HG03571 (cell line): ENCODE results near the gene KLHL3.

Source experiments
- ATAC-seq: cut with Tn5 transposase; IDR thresholded peaks from one replicate; pipeline ENCODE4 v1.9.1; 2021; ENCODE audit not compliant: unreplicated experiment

KLHL3 gene

DNA sequence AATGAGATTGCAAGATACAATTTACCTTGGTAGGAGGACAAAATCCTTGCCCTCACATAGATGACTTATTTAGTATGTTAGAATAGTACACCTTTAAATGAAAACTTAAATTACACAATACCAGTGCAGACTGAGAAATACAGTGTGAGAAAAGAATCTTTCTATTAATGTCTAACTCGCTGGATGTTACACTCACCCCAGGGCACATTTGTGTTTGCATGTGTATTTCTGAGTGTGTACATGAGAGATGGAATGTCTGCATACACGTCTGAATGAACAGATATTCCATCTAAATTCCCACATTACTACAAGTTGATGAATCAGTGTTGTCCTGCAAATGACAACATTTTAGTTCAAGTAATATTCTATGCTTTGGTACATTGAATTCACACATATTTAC is 99.8 kb downstream of the KLHL3 start:
- no peak for ATAC-seq

DNA sequence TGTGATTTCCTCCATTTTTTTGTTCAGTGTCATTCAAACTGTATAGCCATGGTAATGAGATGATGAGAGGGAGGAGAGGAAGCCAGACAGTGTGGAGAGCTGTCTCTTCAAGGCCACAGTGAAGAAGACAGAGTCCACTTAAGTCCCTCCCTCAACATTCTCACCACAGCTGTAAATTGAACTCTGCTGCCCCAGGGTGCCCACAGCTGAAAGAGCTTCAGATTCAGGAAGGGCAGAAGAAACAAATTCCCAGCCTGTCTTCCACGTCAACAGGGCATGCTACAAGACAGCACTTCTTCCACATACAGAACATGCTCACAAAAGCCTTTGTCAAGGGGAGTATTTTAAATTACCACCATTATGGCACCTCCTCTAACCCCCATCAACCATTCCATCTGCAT is 100.4 kb downstream of the KLHL3 start:
- no peak for ATAC-seq

DNA sequence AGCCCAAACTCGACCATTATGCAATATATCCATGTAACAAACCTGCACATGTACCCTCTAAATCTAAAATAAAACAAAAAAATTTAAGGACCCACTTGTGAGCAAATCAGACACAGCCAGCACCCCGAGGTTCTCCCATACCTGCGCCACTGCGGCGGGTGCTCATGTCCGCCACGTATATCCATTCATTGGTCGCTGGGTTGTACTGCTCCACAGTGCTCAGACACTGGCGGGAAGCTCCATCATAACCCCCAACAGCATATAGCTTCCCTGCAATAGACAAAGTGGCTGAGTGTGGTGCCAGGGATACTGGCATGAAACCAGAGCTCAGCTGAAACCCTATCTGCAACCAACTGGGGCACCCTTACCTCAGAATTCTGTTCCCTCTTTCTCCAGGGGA is 102.0 kb downstream of the KLHL3 start:
- ATAC-seq, result no peak

DNA sequence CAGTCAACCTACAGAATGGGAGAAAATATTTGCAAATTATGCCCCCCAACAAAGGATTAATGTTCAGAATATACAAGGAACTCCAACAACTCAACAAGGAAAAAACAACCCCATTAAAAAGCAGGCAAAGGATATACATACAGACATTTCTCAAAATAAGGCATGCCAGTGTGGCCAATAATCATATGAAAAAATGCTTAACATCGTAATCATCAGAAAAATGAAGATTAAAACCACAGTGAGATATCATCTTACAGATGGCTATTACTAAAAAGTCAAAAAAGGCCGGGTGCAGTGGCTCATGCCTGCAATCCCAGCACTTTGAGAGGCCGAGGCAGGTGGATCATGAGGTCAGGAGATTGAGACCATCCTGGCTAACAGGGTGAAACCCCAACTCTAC is 103.2 kb downstream of the KLHL3 start:
- ATAC-seq, result no peak

DNA sequence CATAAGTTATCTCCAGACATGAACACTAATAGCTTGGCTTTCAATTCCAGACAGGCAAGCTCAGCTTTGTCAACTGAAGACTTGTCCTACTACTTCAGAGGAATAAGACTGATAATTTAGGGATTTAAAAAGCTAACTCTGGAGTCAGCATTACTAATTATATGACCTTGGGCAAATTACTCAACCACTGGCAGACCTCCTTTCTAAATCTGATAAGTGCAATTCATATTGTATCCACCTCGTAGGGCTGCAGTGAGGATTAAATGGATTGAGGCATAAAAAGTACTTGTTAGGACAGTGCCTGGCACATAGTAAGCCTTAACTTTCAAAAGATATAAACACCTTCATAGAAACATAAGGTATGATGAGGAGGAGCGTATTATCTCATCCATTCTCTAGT is 104.4 kb downstream of the KLHL3 start:
- no peak for ATAC-seq

DNA sequence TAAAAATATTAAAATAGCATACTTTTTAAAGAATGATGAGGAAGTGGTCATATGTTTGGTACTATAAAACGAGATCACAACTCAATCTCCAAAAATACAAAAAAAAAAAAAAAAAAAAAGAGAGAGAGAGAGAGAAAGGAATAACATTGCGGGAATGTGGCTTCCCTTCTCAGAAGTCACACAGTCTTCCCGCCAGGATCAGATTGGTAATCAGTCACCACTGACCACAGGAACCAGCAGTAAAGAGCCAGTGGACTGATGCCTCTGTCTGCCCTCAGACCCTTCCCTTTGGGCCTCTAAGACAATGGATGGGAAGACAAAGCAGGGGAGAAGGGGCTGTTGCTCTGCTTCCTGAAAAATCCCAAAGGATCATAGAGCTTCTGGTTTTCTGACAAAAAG is 104.9 kb downstream of the KLHL3 start:
- no peak for ATAC-seq

DNA sequence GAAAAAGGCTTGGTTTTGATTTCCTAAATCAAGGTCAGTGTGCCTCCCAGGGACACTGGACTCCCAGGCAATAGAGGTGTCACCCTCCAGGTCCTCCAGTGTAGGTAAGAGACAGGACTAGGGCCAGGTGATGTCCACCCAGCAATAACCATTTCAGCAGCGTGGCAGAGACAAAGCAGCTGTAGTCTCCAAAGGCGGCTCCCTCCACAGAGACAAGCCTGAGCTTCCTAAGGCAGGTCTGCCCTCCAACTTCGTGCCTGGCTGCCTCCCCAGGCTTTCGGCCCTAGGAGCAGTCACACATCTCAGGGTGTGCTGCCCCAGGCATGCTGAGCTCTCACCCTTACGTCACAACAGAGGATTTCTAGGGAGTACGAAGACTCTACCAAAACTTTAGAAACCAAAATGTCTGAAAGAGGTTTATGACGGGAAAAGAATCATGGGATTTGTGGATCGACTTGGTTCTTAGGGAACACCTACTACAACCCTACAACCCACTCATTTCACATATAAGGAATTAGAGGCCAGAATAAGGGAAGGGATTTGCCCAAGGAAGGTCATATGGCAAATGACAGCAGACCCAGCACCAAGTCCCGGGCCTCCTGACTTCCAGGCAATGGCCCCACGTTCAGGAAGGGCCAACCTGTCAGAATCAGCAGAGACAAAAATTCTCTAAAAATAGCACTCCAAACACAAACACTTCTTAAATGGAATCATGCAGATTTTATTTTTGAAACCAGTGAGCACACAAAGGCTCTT is 105.5 kb downstream of the KLHL3 start:
- ATAC-seq, result peak; percentile 12

DNA sequence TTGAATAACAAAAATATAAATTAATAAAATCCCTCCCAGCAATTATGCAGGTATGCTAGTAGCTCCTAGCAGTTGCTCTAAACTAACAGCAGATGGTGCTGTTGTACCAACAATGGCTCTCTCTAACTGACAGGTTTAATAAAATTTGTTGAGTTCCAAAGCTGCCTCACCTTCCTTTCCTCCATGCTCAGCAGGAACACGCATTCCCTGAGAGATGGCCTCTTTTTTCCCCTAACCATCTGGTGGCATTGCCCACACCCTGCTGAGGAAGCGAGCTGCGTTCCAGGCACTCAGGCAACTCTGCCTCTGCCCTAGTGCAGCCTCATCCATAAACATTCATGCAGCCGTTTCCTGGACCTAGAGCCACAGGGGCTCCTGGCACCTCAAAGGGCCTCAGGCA is 106.2 kb downstream of the KLHL3 start:
- peak; percentile 65 for ATAC-seq

DNA sequence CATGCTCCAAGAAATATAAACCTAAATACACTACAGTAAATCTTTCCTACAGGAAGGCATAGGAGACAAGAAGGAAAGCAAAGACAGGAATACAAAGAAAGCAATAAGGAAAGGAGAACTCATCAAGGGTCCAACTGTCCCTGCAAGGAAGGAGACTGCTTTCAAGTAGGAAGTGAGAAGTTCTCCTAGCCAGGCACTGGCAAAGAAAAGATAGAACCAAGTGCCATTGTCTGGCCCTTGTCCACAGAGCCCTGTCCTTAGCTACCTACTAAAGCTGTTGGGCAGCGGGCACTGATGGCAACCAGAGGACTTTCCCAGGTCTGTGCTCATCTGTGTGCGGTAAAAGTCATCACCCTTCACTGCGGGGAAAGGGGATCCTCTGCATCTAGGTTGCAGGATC is 108.2 kb downstream of the KLHL3 start:
- no peak for ATAC-seq

DNA sequence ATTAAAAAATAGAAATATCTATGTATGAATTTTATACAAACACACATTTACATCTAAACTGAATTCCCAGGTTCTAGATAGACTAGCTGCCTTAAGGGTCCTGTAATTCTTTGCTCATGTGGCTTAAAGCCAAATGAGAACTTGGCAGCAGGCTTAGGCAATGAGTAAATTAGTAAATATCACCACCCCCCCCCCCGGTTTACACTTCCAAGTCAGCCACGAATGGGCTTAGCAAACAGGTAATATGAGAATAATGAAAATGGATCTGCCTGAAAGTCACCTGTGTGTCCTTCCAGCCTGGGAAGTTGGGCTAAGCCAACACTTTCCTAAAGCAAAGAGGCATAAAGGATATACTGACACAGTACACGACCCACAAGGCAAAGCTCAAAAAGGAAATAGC is 108.6 kb downstream of the KLHL3 start:
- ATAC-seq, result no peak

DNA sequence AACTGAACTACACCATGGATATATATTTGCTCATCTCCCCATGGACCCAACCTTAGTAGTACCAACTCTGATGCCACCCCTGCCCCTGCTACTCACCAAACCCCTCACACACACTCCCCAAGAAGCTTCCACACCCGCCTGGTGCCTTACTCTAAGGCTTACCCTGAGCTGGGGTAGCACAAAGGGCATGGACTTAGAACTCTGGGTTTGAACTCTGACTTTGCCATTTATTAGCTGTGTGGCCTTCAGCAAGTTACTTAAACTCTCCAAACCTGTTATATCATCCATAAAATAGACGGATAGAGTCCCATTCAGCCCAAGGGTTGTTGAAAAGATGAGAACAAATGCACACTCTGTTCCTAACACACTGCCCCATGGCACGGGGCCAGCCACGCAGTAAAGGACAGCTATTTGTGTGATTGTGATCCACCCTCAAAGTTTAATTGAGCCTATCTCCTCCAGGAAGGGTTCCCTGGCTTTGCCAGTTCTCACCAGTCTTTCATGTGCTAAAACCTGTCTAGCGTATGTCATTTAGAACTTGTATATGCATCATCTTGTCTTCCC is 111.0 kb downstream of the KLHL3 start:
- no peak for ATAC-seq

DNA sequence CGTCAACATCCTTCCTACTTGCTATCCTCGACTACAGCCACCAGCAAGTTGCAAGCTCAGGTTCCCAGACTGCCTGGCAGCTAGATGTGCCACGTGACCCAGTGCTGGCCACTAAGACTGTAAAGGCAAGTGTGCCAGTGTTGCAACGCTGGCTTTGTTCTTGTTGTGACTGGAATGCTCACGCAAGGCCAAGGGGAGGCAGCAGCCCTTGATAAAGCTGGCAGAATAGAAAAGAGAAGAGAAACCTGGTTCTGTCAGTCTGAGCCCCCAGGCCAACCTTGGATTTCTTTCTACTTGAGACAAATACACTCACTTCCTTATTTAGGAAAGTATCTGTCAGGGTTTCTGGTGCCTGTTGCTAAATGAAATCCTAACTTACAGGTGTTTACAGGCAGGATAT is 113.0 kb downstream of the KLHL3 start:
- no peak for ATAC-seq

DNA sequence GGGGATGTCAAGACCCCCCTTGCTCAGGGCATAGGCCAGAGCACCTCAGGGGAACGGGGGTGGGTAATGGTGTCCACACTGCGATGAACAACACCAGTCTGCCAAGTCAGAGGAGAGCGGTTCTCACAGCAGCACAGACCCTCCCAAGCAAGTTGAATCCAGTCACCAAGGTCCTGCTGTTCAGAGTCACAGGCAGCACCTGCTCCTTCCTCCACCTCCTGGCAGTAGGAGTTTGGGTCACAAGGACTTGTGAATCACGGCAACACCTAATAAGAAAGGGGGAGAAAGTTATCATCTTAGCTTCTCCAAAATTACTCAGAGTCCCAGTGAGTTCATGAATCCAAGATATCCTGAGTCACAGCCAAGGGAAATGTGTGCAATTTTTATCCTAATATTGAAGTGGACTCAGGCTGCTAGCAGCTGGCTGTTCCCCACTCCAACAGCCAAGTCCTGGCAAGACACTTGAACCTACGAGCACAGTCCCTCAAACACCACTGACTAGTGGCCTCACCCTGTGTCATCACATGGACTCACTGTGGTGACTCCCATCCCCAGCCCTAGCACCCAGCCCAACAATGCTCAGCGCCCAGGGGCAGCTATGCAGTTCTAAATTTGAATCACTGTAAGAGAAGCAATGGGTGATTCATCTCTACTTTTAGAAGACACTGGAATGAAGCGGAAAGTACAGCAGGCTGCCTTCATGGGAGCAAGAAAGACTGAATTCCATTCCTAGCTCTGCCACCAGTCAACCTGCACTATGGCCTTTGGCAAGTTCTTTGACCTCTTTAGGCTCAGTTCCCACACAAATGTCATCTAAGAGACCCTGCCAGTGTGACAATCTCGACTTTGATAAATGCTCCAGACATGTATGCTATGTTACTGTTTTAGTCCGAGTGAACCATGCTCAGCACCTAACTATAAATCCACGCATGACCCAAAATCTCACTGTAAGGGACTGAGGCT is 113.7 kb downstream of the KLHL3 start:
- ATAC-seq, result no peak

DNA sequence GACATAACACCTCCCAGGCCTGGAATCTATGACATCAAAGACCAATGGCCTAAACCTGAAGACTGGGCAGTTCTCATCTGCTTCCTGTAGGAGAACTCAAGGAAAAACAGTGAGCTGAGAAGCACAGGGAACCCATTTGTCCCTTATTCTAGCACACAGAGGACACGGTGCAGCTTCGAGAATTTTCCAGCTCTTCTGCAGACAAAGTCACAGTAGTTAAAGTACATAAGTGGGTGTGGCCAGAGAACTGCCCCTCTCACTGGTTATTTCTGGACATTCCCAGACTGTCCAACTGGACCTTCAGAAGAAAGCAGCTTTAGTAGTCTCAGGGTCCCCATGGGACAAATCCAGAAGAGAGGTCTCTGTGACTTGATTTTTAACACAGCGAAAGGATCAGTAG is 114.6 kb downstream of the KLHL3 start:
- no peak for ATAC-seq

DNA sequence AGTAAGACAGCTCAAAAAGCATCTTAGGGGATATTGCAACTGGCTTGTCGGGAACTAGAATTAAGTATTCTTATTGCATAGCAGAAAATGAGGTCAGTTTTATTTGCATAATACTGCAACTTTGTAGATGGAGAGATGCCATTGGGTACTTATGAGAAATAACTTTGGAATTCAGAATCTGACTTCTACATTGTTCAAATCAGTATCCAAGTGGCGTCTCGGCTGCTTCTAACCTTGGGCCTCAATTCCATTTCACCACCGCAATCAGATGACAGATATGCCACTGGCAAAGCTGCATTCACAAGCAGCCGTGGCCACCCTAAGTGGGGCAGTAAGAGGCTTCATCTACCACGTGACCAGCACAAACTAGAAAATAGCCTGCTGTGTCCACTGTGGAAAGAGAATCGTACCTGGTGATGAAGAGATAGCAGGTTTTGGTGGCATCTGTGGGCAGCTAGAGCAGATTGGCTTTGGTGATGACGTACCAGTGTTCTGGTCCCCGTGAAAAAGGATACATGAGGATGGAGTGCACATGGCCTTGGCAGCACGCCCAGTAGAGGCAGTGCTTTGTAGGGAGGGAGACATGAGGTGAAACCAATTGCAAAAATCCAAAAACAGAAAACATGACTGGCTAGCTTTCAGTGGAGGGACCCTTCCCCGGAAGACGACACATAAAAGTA is 116.6 kb downstream of the KLHL3 start:
- no peak for ATAC-seq

DNA sequence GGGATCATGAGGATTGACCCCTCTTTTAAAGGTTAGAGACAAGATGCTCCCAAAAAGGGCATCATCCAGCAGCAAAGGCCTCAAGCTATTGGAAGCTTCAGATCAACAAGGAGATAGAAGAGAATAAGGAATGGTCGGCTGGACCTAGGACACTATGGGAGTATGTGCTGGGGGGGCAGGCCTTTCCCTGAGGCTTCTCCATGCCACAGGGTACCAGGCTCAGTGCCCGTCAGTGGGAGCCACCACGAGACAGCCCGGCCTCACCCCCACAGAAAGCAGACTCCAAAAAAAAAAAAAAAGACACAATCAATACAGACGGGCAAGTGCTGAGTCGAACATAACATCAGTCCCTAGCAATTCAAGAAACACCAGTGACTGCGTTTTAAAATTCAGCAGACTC is 117.4 kb downstream of the KLHL3 start:
- no peak for ATAC-seq

DNA sequence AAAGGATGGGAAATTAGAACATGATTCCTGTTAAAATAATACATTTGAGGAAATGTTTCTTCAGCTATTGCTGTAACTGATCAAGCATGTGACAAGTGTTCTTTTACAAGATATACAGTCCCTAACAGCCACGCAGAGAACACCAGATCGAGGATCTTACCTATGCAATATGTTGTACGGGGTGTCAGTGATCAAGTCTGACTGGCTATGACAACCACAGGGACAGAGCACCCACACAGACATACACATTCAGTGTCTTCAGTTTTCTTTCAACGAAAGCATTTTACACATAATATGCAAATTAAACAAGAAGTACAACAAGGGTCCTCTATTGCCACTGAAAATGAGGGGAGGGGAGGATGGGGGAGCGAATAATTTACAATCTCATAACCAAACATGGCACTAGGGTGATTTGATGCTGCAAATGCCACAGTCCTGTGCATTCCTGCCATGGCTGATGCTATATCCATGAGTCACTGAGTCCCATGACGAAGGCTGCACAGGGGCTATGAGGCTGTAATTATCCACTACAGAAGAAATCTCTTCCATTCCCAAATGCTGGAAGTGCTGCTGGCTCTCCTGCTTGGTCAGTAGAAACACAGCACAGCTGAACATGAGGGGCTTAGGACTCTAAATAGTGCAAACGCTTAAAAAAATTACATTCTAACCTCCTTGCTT is 118.2 kb downstream of the KLHL3 start:
- no peak for ATAC-seq

DNA sequence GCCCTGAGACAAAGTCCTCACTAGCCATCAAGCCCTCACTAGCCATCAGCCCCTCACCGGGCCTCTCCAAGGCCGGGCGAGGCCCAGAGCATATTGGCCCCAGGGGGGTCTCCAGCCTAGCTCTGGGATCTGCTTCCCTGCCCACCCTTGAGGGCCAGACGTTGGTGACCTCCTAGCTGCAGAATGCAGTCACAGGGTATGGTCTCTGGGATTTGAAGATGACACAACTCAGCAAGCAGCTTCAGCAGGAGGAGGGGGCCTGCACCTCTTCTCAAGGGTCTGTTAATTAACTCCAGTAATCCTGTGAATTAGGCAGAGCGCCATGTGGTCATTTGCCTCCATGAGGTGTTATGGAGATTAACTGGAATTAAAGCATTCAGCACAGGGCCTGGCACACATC is 119.8 kb downstream of the KLHL3 start:
- ATAC-seq, result no peak

DNA sequence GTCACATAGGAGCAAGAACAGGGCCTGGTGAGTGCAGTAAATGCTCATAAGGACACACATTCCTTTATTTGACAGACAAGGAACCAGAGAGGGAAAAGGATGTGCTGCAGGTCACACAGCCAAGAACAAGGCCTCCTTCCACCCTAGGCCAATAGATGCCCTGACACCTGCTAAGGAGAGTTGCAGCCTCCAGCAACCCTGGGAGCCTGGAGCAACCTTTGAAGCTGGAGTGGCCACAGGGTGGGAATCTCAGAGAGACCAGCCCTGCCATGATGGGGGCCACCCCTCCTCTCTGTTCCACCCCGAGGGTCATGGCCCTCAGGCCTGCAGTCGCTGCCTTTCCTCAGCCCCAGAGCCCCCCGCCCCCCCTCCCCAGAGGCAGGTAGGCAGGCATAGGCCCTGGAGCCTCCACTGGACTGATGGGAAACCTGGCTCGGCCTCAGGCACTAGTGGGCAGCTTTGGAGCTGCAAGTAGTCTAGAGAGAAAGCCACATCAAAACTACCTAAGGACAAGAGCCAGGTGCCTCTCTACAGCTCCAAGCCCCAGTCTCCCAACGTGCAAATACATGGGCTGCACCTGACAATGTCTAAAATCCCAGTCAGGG is 120.6 kb downstream of the KLHL3 start:
- no peak for ATAC-seq

DNA sequence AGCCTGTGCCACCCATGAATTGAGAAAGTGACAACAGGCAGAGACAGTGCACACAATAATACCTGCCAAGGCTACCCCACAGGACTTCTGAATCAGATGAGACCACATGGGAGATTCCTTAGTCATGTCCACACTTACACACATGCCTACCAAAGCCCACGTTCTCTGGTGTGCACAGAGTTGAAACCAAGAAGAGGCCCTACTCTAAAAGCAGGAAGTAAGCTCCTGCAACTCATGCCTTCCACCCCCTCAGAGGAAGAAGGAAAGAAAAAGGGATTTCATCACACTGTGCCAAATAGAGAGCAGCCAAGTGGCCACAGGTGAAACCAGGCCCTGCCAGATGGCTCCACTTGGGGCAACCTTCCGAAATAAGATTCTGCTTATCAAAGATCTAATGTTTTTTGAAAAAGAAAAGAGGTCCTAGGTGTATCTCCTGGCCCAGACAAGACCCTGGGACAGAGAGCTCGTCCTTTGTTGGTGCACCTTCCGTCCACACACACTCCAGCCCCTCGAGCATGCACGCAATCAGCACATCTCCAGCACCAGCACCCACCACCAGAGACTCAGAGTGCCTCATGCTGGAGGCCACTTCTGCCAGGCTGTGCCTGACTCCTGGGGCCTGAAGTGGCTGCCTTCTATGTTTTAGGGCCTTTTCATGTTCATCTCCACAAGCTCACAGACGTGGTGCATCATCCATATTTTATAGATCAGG is 122.2 kb downstream of the KLHL3 start:
- ATAC-seq, result no peak
